Nephron (organoid): ENCODE measurements around the gene CABP7.
"Not testable (repeated sequence)": the region's sequence is repeated elsewhere in the genome, so short reads cannot be mapped to it uniquely, and the experiment has no call there.

Source experiments
- H3K27ac Mint-ChIP-seq, 3 experiments: 2 replicates each; pipeline ENCODE4 v1.8.0; 2020; ENCODE audit warnings: mixed read lengths in 3 of 3, mild to moderate bottlenecking in 2 of 3, moderate library complexity in 1 of 3
- H3K27me3 Mint-ChIP-seq: 2 replicates; pipeline ENCODE4 v1.8.0; 2021; ENCODE audit warnings: low read depth, mild to moderate bottlenecking, moderate library complexity, mixed read lengths
- H3K36me3 Mint-ChIP-seq: 2 replicates; pipeline ENCODE4 v1.8.0; 2020; ENCODE audit warnings: low read depth, mixed read lengths
- H3K4me1 Mint-ChIP-seq: 2 replicates; pipeline ENCODE4 v1.8.0; 2020; ENCODE audit warnings: mixed read lengths
- H3K4me3 Mint-ChIP-seq, 3 experiments: 2 replicates each; pipeline ENCODE4 v1.8.0; 2020; ENCODE audit warnings: mild to moderate bottlenecking in 3 of 3, mixed read lengths in 3 of 3, moderate library complexity in 2 of 3
- H3K9me3 Mint-ChIP-seq: 2 replicates; pipeline ENCODE4 v1.8.0; 2020; ENCODE audit warnings: mixed read lengths
- CTCF ChIP-seq, 3 experiments: fragments of 200-600 bp; sonication (generic); IDR thresholded peaks; one replicate each; pipeline ENCODE4 v1.5.0; 2021; ENCODE audit warnings: antibody characterized with exemption in 3 of 3; ENCODE audit not compliant: unreplicated experiment in 3 of 3

The CABP7 gene

GRCh38 chr22:29753808-29754657 lies 34.2 kb downstream of the CABP7 start:
- H3K9me3 Mint-ChIP-seq, result no peaks in the 10 kb centered on the region

GRCh38 chr22:29754658-29755395 lies 35.0 kb downstream of the CABP7 start:
- H3K27ac Mint-ChIP-seq, H3K9me3 Mint-ChIP-seq, H3K4me3 Mint-ChIP-seq, H3K4me1 Mint-ChIP-seq, H3K27me3 Mint-ChIP-seq, H3K36me3 Mint-ChIP-seq: not testable (repeated sequence)

More at GRCh38 chr22:29753808-29754657, 34.2 kb downstream of the CABP7 start:
- H3K27me3 Mint-ChIP-seq, result no peaks in the 10 kb centered on the region
- H3K27ac Mint-ChIP-seq, result no peak overlapping the region
- TF ChIP-seq CTCF (IDR thresholded peaks at IDR 0.05; ENCODE audit: unreplicated experiment in 3 of 3), result no peak
- no peaks in the 10 kb centered on the region for H3K4me1 Mint-ChIP-seq
- no peak overlapping the region for H3K4me3 Mint-ChIP-seq
- no peaks in the 10 kb centered on the region for H3K36me3 Mint-ChIP-seq

- Mint-ChIP-seq H3K4me3 (no peak overlapping the region), H3K4me1 (no peaks in the 10 kb centered on the region), H3K27ac (no peak overlapping the region), H3K27me3 (no peaks in the 10 kb centered on the region), H3K9me3 (no peaks in the 10 kb centered on the region), H3K36me3 (no peaks in the 10 kb centered on the region)
- TF ChIP-seq CTCF (IDR thresholded peaks at IDR 0.05; ENCODE audit: unreplicated experiment in 3 of 3), result no peak
Measured at GRCh38 chr22:29755889-29756288, 36.1 kb downstream of the CABP7 start.

- H3K4me3 Mint-ChIP-seq, result no peak overlapping the region
- H3K4me1 Mint-ChIP-seq, result no peaks in the 10 kb centered on the region
- no peaks in the 10 kb centered on the region for H3K36me3 Mint-ChIP-seq
- no peaks in the 10 kb centered on the region for H3K9me3 Mint-ChIP-seq
- no peak overlapping the region for H3K27ac Mint-ChIP-seq
- no peaks in the 10 kb centered on the region for H3K27me3 Mint-ChIP-seq
- no peak for TF ChIP-seq CTCF (IDR thresholded peaks at IDR 0.05; ENCODE audit: unreplicated experiment in 3 of 3)
Measured at GRCh38 chr22:29756341-29756740, 36.5 kb downstream of the CABP7 start.

GRCh38 chr22:29757096-29757495 lies 37.3 kb downstream of the CABP7 start:
- no peak overlapping the region for H3K27ac Mint-ChIP-seq
- no peaks in the 10 kb centered on the region for H3K9me3 Mint-ChIP-seq
- no peak for TF ChIP-seq CTCF (IDR thresholded peaks at IDR 0.05; ENCODE audit: unreplicated experiment in 3 of 3)
- H3K4me3 Mint-ChIP-seq, result no peak overlapping the region
- H3K27me3 Mint-ChIP-seq, result no peaks in the 10 kb centered on the region
- no peaks in the 10 kb centered on the region for H3K4me1 Mint-ChIP-seq
- H3K36me3 Mint-ChIP-seq, result no peaks in the 10 kb centered on the region

GRCh38 chr22:29758068-29758622 lies 38.3 kb downstream of the CABP7 start:
- no peak for TF ChIP-seq CTCF (IDR thresholded peaks at IDR 0.05; ENCODE audit: unreplicated experiment in 3 of 3)
- Mint-ChIP-seq H3K4me3 (no peak overlapping the region), H3K27me3 (no peaks in the 10 kb centered on the region)

More at GRCh38 chr22:29758068-29758622, 38.3 kb downstream of the CABP7 start:
- no peaks in the 10 kb centered on the region for H3K9me3 Mint-ChIP-seq
- no peak overlapping the region for H3K27ac Mint-ChIP-seq
- no peaks in the 10 kb centered on the region for H3K36me3 Mint-ChIP-seq
- no peaks in the 10 kb centered on the region for H3K4me1 Mint-ChIP-seq
